ENCODE results near the gene INPP5A.

Gene INPP5A

DNA sequence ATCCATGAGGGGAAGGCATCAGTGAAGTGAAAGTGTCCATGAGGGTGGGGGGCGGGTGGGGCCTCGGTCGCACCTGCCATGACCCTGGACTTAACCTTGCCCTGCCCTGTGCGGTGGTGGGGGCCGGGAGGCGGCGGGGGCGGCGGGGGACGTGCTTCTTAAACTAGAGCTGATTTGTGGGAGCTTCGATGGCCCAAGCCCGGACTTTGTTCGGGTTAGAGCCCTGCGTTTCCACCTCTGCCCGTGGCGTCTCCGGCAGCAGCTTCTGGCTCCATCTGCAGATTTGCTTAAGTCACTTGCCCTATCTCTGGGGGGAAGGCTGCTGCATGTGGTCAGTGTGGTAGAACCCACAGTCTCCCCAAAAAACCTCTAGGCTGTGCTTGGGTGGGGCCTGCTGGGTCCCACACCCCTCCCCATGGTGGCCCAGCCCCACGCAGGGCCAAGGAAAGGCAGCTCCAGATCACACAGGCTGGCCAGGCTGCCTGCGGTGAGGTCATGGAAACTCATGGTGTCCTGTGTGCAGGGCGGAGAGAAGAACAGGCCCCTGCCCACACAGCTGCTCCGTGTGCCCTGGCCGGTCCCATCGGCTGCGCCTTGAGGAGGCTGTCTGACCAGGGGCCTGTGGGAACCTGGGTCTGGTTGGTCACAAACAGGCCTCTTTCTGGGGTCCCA, 93.2 kb downstream of the INPP5A start:
- no peak overlapping the region for H3K9ac ChIP-seq (ENCODE audit: low read depth, low read length)
- H3K27me3 ChIP-seq (ENCODE audit: insufficient read depth, low read length), result no peaks in the 10 kb centered on the region
- H3K9me3 ChIP-seq (ENCODE audit: insufficient read depth, low read depth, low read length), result no peaks in the 10 kb centered on the region
- H3K36me3 ChIP-seq (ENCODE audit: insufficient read depth, low read length), result no peaks in the 10 kb centered on the region
- H3K4me1 ChIP-seq (ENCODE audit: insufficient read depth, low read length), result no peaks in the 10 kb centered on the region
- no peak overlapping the region for H3K4me3 ChIP-seq (ENCODE audit: low read length)
- 94% methylated on average over 24 of the region's 24 CpGs for WGBS
- H3K27ac ChIP-seq (ENCODE audit: low read depth, low read length), result no peak overlapping the region

DNA sequence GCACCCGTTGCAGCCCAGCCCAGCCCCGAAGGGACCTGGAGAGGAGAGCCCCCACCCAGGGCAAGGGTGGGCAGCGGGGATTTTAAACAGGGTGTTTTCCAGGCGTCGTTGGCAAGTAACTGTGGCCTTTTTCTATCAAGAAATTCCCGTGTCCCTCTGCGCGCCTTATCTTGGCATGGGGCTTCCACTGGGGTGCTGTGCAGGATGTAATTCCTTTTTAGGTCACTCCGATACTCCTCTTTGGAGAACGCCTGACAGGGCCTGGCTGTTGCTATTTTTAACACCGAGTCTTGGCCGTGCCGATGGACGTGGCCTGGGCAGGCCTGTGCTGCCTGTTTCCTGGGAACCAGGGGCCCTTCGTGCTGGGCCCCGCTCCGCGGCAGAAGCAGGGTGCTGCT, 93.8 kb downstream of the INPP5A start:
- H3K36me3 ChIP-seq (ENCODE audit: insufficient read depth, low read length), result no peaks in the 10 kb centered on the region
- no peak overlapping the region for H3K4me3 ChIP-seq (ENCODE audit: low read length)
- no peak overlapping the region for H3K27ac ChIP-seq (ENCODE audit: low read depth, low read length)
- no peaks in the 10 kb centered on the region for H3K4me1 ChIP-seq (ENCODE audit: insufficient read depth, low read length)
- no peaks in the 10 kb centered on the region for H3K27me3 ChIP-seq (ENCODE audit: insufficient read depth, low read length)
- no peak overlapping the region for H3K9ac ChIP-seq (ENCODE audit: low read depth, low read length)
- WGBS, result 95% methylated on average over 18 of the region's 18 CpGs
- no peaks in the 10 kb centered on the region for H3K9me3 ChIP-seq (ENCODE audit: insufficient read depth, low read depth, low read length)

DNA sequence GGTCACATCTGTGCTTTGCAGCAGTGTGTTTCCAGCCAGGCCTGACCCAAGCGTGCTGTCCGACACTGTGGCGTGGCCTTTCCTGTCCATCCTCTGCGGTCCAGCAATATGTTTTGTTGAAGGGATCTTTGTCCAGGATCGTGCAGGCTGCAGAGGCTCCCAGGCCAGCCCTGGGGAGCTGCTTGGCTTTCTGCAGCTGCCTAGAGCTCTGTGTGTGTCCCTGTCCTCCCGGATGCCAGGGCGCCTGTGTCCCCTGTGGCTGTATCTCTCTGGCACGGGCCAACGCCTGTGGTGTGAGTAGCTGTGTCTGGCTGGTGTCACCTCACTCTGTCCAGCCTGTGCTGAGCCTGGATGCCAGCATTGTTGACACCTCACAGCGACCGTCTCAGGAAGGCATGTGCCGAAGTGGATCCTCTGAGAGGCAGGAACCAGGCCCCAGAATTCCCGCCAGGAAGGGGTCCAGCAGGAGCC, 94.5 kb downstream of the INPP5A start:
- no peaks in the 10 kb centered on the region for H3K9me3 ChIP-seq (ENCODE audit: insufficient read depth, low read depth, low read length)
- H3K27ac ChIP-seq (ENCODE audit: low read depth, low read length), result no peak overlapping the region

DNA sequence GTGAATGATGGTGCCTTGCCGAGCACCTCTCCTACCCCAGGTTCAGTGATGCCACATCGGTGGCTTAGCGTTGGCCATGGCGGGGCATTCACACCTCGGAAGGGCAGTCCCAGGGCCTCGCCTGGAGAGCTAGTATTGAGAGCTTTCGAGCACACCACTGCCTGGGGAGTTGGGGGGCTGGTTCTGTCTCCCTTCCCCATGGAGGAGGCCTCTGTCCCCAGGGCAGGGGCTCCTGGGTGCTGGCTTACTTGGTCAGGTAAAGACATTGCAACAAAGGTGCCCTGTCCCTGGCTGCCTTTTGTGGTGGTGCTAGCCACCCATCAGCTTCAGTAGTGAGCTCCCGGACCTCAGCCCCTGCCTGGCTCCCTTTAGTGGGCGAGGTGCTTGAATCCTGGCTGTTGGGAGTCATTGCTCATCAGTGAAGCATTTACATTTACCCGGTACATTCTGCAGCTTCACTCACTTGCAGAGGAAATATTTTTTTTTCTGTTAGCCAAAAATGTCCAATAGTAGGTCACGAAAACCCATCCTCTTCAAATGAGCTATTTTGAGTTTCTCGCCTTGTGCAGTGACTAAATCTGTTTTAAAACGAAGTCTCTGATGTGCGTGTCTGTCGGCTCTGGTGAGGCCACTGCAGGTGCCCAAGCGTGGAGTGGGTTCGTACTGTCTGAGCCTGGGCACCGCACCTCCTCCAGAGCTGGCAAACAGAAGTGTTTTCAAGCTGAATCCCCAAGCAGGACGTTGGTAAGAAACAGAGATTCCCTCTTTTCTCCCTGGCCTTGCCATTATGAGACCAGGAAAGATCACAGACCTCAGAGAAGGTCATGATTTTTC, 95.5 kb downstream of the INPP5A start:
- Histone ChIP-seq H3K9me3 (ENCODE audit: insufficient read depth, low read depth, low read length) (no peaks in the 10 kb centered on the region), H3K36me3 (ENCODE audit: insufficient read depth, low read length) (no peaks in the 10 kb centered on the region), H3K9ac (ENCODE audit: low read depth, low read length) (no peak overlapping the region), H3K27me3 (ENCODE audit: insufficient read depth, low read length) (no peaks in the 10 kb centered on the region), H3K4me3 (ENCODE audit: low read length) (no peak overlapping the region), H3K4me1 (ENCODE audit: insufficient read depth, low read length) (no peaks in the 10 kb centered on the region), H3K27ac (ENCODE audit: low read depth, low read length) (no peak overlapping the region)
- WGBS, result 93% methylated on average over 19 of the region's 19 CpGs

More for the DNA sequence above, 94.5 kb downstream of the INPP5A start:
- no peaks in the 10 kb centered on the region for H3K4me1 ChIP-seq (ENCODE audit: insufficient read depth, low read length)
- H3K27me3 ChIP-seq (ENCODE audit: insufficient read depth, low read length), result no peaks in the 10 kb centered on the region
- 95% methylated on average over 13 of the region's 13 CpGs for WGBS
- H3K36me3 ChIP-seq (ENCODE audit: insufficient read depth, low read length), result no peaks in the 10 kb centered on the region
- no peak overlapping the region for H3K4me3 ChIP-seq (ENCODE audit: low read length)
- no peak overlapping the region for H3K9ac ChIP-seq (ENCODE audit: low read depth, low read length)

DNA sequence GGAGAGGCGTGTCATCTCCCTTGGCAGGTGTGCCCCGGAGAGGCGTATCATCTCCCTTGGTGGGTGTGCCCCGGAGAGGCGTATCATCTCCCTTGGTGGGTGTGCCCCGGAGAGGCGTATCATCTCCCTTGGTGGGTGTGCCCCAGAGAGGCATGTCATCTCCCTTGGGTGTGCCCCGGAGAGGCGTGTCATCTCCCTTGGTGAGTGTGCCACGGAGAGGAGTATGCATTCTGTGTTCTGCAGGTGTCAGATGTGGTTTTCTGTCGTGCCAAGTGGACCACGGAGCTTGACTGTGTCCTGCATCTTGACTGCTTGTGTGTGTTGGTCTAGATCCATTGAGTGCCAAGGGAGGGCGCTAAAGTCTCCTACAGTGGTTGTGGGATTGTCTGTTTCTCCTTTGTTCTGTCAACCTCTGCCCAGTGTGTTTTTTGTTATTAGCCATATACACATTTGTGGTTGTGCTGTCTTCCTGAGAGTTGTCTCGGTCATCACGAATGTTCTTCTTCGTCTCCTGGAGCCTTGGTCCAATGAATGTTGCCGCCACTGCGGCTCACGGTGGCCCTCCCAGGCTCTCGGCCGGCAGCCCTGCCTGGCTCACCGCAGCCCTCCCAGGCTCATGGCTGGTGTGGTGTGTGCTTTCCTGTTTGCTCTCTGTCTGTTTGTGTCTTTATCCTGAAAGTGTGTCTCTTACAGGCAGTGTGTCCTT, 96.8 kb downstream of the INPP5A start:
- Histone ChIP-seq H3K27me3 (ENCODE audit: insufficient read depth, low read length) (no peaks in the 10 kb centered on the region), H3K4me1 (ENCODE audit: insufficient read depth, low read length) (no peaks in the 10 kb centered on the region), H3K27ac (ENCODE audit: low read depth, low read length) (no peak overlapping the region), H3K4me3 (ENCODE audit: low read length) (no peak overlapping the region), H3K36me3 (ENCODE audit: insufficient read depth, low read length) (no peaks in the 10 kb centered on the region), H3K9me3 (ENCODE audit: insufficient read depth, low read depth, low read length) (no peaks in the 10 kb centered on the region), H3K9ac (ENCODE audit: low read depth, low read length) (no peak overlapping the region)
- WGBS, result 94% methylated on average over 22 of the region's 22 CpGs

DNA sequence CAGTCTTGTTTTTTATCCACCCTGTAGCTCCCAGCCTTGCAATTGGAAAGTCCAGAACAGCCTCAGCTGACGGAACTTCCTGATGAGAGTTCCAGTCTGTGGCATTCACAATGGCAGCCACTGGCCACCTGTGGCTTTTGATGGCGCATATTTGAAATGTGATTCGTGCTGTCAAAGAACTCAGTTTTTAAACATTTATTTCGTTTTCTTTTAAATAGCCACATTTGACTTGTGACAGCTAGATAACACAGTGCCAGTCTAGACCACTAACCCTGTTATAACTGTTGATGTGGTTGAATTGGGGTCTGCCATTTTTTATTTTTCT, 97.3 kb downstream of the INPP5A start:
- Histone ChIP-seq H3K27ac (ENCODE audit: low read depth, low read length) (no peak overlapping the region), H3K9me3 (ENCODE audit: insufficient read depth, low read depth, low read length) (no peaks in the 10 kb centered on the region), H3K9ac (ENCODE audit: low read depth, low read length) (no peak overlapping the region), H3K4me3 (ENCODE audit: low read length) (no peak overlapping the region), H3K4me1 (ENCODE audit: insufficient read depth, low read length) (no peaks in the 10 kb centered on the region), H3K27me3 (ENCODE audit: insufficient read depth, low read length) (no peaks in the 10 kb centered on the region), H3K36me3 (ENCODE audit: insufficient read depth, low read length) (no peaks in the 10 kb centered on the region)
- WGBS, result 88% methylated on average over 4 of the region's 4 CpGs

DNA sequence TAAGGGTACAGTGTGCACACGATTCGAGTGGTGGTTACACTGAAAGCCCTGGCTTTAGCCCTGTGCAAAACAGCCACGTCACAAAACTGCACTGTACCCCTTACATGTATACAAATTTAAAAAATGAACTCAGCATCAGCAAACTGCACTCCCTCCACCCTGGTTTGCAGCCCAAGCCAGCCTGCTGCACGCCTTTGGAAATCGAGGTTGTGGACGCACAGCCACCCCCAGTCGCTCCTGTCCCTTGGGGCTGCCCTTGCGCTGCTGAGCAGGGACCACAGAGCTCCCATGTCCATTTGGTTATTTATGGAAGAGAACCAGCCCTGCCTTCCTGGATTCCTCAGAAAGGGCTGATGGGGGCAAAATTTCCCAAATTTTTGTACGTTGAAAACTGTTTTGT, 98.8 kb downstream of the INPP5A start:
- no peaks in the 10 kb centered on the region for H3K9me3 ChIP-seq (ENCODE audit: insufficient read depth, low read depth, low read length)
- 94% methylated on average over 9 of the region's 9 CpGs for WGBS
- H3K27ac ChIP-seq (ENCODE audit: low read depth, low read length), result no peak overlapping the region
- no peak overlapping the region for H3K9ac ChIP-seq (ENCODE audit: low read depth, low read length)
- no peaks in the 10 kb centered on the region for H3K36me3 ChIP-seq (ENCODE audit: insufficient read depth, low read length)
- H3K4me1 ChIP-seq (ENCODE audit: insufficient read depth, low read length), result no peaks in the 10 kb centered on the region
- H3K4me3 ChIP-seq (ENCODE audit: low read length), result no peak overlapping the region
- H3K27me3 ChIP-seq (ENCODE audit: insufficient read depth, low read length), result no peaks in the 10 kb centered on the region

DNA sequence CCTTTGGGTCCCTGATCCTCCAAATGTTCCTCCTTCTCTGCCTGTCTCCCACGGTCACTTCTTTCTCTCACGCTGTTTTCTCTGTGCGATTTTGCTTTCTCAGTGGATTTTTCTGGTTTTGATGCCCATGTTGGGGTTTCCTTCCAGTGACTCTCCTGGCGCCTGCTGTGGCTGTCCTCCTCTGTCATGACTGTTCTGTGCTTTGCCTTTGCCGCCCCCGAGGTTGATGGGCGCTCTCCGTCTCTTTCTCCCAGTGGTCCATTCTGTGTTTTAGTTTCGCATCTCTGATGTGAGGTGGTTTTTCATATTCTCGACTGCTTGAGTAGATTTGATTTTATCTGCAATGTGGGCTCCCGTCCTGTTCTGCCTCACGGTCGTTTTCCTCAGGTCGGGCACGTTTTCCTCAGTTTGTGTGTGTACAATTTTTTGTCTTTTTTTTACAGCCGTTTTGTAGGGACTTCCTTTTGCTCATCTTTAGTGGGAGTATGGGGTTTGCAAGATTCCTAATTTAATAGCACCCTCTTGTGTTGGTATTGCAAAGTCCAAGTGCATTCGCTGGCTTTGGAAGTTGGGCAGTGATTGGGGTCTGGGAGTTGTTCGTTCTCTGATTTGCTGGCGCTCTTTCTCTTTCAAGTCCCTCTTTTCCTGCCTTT, 100.0 kb downstream of the INPP5A start:
- H3K27me3 ChIP-seq (ENCODE audit: insufficient read depth, low read length), result no peaks in the 10 kb centered on the region
- no peaks in the 10 kb centered on the region for H3K36me3 ChIP-seq (ENCODE audit: insufficient read depth, low read length)
- H3K4me1 ChIP-seq (ENCODE audit: insufficient read depth, low read length), result no peaks in the 10 kb centered on the region
- no peak overlapping the region for H3K27ac ChIP-seq (ENCODE audit: low read depth, low read length)
- H3K9ac ChIP-seq (ENCODE audit: low read depth, low read length), result no peak overlapping the region
- 56% methylated on average over 19 of the region's 19 CpGs for WGBS
- H3K9me3 ChIP-seq (ENCODE audit: insufficient read depth, low read depth, low read length), result no peaks in the 10 kb centered on the region
- H3K4me3 ChIP-seq (ENCODE audit: low read length), result no peak overlapping the region

DNA sequence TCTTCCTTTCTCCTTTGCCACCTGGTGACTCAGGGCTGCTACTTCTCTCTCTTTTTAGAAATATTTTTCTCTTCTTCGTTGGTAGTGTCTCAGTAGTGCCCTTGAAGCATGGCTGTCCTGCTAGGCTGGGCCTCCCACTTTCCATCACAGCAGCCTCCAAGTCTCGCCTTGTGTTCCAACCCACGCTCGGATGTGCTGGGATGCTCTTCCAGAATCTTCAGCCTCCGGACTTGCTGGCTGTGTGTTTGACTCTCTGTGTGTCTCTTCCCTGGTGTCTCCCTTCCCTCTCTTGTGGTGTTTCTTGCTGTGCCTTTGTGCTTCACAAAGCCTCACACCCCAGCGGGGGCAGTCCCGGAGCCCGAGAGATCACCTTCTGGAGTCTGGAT, 100.5 kb downstream of the INPP5A start:
- WGBS, result 82% methylated on average over 8 of the region's 8 CpGs
- no peaks in the 10 kb centered on the region for H3K4me1 ChIP-seq (ENCODE audit: insufficient read depth, low read length)
- no peaks in the 10 kb centered on the region for H3K9me3 ChIP-seq (ENCODE audit: insufficient read depth, low read depth, low read length)
- no peak overlapping the region for H3K4me3 ChIP-seq (ENCODE audit: low read length)
- no peaks in the 10 kb centered on the region for H3K36me3 ChIP-seq (ENCODE audit: insufficient read depth, low read length)
- H3K27ac ChIP-seq (ENCODE audit: low read depth, low read length), result no peak overlapping the region
- no peak overlapping the region for H3K9ac ChIP-seq (ENCODE audit: low read depth, low read length)
- H3K27me3 ChIP-seq (ENCODE audit: insufficient read depth, low read length), result no peaks in the 10 kb centered on the region

DNA sequence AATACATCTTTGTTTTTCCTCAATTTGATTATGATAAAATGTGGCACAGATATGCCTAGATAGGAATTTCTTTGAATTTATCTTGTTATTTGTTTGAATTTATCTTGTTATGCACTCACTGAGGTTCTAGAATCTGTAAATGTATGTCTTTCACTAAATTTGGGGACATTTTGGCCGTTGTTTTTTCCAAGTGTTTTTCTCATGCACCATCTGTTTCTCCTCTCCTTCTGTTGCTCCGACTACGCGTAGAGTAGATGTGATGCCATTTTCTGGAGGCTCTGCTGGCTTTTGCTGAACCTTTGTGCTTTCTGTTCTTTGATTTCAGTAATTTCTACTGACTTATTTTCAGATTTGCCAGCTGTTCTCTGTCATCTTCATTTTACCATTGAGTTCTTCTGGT, 101.9 kb downstream of the INPP5A start:
- H3K4me3 ChIP-seq (ENCODE audit: low read length), result no peak overlapping the region
- no peaks in the 10 kb centered on the region for H3K4me1 ChIP-seq (ENCODE audit: insufficient read depth, low read length)
- no peak overlapping the region for H3K9ac ChIP-seq (ENCODE audit: low read depth, low read length)
- H3K36me3 ChIP-seq (ENCODE audit: insufficient read depth, low read length), result no peaks in the 10 kb centered on the region
- 95% methylated on average over 4 of the region's 4 CpGs for WGBS
- H3K27me3 ChIP-seq (ENCODE audit: insufficient read depth, low read length), result no peaks in the 10 kb centered on the region
- no peak overlapping the region for H3K27ac ChIP-seq (ENCODE audit: low read depth, low read length)
- no peaks in the 10 kb centered on the region for H3K9me3 ChIP-seq (ENCODE audit: insufficient read depth, low read depth, low read length)

All from HUES64 (cell line).